Measurements from ENCODE around the gene RAD9A.

RAD9A gene

DNA sequence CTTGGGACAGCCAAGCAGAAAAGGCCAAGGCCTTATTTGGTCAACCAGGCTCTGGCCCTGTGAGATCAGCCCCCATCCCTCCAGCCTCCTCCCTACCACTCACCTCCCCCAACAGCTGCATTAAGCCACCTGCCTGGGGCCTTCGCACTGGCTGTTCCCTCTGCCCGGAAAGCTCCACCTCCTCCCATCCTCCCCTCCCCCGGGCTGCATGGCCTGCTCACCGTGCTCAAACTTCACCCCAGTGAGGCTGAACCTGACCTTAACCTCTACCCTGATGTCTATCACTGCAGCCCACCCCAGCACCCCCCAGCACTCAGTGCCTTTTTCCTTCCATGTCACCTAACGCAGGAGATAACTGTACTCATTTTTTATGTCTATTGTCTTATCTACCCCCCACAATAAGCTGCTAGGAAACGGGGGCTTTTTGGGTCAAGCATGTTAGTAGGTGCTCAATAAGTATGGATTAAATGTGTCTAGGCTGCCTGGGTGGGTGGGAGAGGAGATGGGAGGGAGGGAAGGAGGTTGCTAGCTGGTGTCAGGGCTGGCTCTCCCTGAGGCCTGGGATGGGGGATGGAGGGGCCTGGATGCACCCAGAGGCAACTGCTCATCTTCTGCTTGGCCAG is 44.8 kb downstream of the RAD9A start (continued):
- TF ChIP-seq ZNF660 (tag by site-specific recombination; IDR thresholded peaks at IDR 0.05) (no peak), ZNF521 (tag by site-specific recombination; IDR thresholded peaks at IDR 0.05) (no peak), ZNF658 (tag by site-specific recombination; IDR thresholded peaks at IDR 0.05) (no peak), ZNF311 (tag by site-specific recombination; IDR thresholded peaks at IDR 0.05; ENCODE audit: borderline replicate concordance) (no peak), ZNF626 (tag by site-specific recombination; IDR thresholded peaks at IDR 0.05) (no peak), KLF16 (tag by site-specific recombination; IDR thresholded peaks at IDR 0.05) (0 out of 2 replicates have a peak, but pooled peaks have one; percentile 31), ZNF350 (tag by site-specific recombination; IDR thresholded peaks at IDR 0.05) (no peak), ZNF707 (tag by site-specific recombination; IDR thresholded peaks at IDR 0.05) (no peak), ZNF121 (tag by site-specific recombination; IDR thresholded peaks at IDR 0.05) (no peak), AEBP2 (tag by site-specific recombination; IDR thresholded peaks at IDR 0.05; ENCODE audit: borderline replicate concordance) (no peak), ZSCAN30 (tag by site-specific recombination; IDR thresholded peaks at IDR 0.05) (no peak), HOXC10 (CRISPR knock-in tag; IDR thresholded peaks at IDR 0.05) (no peak), ZNF366 (tag by site-specific recombination; conservative IDR thresholded peaks at IDR 0.05) (peak; percentile 57), ZBTB48 (tag by site-specific recombination; IDR thresholded peaks at IDR 0.05) (no peak), ZNF26 (tag by site-specific recombination; IDR thresholded peaks at IDR 0.05) (no peak), ZNF140 (tag by site-specific recombination; IDR thresholded peaks at IDR 0.05) (no peak), YY1 (tag by site-specific recombination; IDR thresholded peaks at IDR 0.05) (no peak), ZNF239 (tag by site-specific recombination; IDR thresholded peaks at IDR 0.05) (no peak), ZNF280C (tag by site-specific recombination; IDR thresholded peaks at IDR 0.05) (no peak), ZNF677 (tag by site-specific recombination; IDR thresholded peaks at IDR 0.05) (no peak), SP7 (tag by site-specific recombination; IDR thresholded peaks at IDR 0.05) (peak; percentile 77), ZBTB10 (tag by site-specific recombination; IDR thresholded peaks at IDR 0.05) (peak; percentile 49; the same call in 1 of the 2 replicates), ZNF416 (tag by site-specific recombination; IDR thresholded peaks at IDR 0.05) (no peak), ZNF571 (tag by site-specific recombination; IDR thresholded peaks at IDR 0.05) (no peak), ZNF146 (tag by site-specific recombination; IDR thresholded peaks at IDR 0.05) (no peak)
- TF ChIP-seq, protein P1, sequence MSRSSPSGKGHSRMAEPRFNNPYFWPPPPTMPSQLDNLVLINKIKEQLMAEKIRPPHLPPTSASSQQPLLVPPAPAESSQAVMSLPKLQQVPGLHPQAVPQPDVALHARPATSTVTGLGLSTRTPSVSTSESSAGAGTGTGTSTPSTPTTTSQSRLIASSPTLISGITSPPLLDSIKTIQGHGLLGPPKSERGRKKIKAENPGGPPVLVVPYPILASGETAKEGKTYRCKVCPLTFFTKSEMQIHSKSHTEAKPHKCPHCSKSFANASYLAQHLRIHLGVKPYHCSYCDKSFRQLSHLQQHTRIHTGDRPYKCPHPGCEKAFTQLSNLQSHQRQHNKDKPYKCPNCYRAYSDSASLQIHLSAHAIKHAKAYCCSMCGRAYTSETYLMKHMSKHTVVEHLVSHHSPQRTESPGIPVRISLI (tag by site-specific recombination; IDR thresholded peaks at IDR 0.05), result no peak

All from HEK293 (cell line).